Measurements from ENCODE around the gene FRY. TPM values are rescaled to one million over a fixed set of nuclear protein-coding genes. Genes with fewer than 3 reads are reported as not detected.
A peak's percentile ranks its signal among the peaks of the same experiment; 100 is the strongest.

The FRY gene
- total and polyA plus RNA-seq, 2 of the 13 experiments (the other 11 are each of a cell fraction or from before 2014, with no cell fraction given): 8.2 to 13.1 TPM

GRCh38 chr13:32246468-32246867 lies 214.9 kb downstream of the FRY start (continued):
- TF ChIP-seq ZNF281 (CRISPR knock-in tag; IDR thresholded peaks at IDR 0.05; ENCODE audit: borderline replicate concordance): no peak
- TF ChIP-seq PAXIP1 (CRISPR knock-in tag; conservative IDR thresholded peaks at IDR 0.05): no peak
- no peak for TF ChIP-seq ZNF674 (CRISPR knock-in tag; IDR thresholded peaks at IDR 0.05; ENCODE audit: low read depth)
- TF ChIP-seq KDM5B (CRISPR knock-in tag; IDR thresholded peaks at IDR 0.05; ENCODE audit: borderline replicate concordance): no peak
- no peak for TF ChIP-seq ZNF724P (CRISPR knock-in tag; IDR thresholded peaks at IDR 0.05; ENCODE audit: borderline replicate concordance)
- TF ChIP-seq MED13 (CRISPR knock-in tag; IDR thresholded peaks at IDR 0.05): no peak
- TF ChIP-seq PBX3 (CRISPR knock-in tag; IDR thresholded peaks at IDR 0.05; ENCODE audit: borderline replicate concordance): no peak
- 0 out of 2 replicates have a peak, but pooled peaks have one; percentile 32 for TF ChIP-seq ZMYM4 (CRISPR knock-in tag; IDR thresholded peaks at IDR 0.05)
- no peak for TF ChIP-seq ZNF672 (CRISPR knock-in tag; IDR thresholded peaks at IDR 0.05)
- no peak for TF ChIP-seq HMGA1 (CRISPR knock-in tag; conservative IDR thresholded peaks at IDR 0.05)
- no peak for TF ChIP-seq ZNF331 (CRISPR knock-in tag; IDR thresholded peaks at IDR 0.05)
- TF ChIP-seq SRSF4 (IDR thresholded peaks at IDR 0.05; ENCODE audit: low read depth, low read length, poor library complexity, severe bottlenecking): no peak
- no peak for TF ChIP-seq HIC2 (CRISPR knock-in tag; IDR thresholded peaks at IDR 0.05; ENCODE audit: low read depth)
- TF ChIP-seq TSC22D2 (CRISPR knock-in tag; IDR thresholded peaks at IDR 0.05; ENCODE audit: borderline replicate concordance): no peak
- TF ChIP-seq ZNF280B (CRISPR knock-in tag; IDR thresholded peaks at IDR 0.05; ENCODE audit: borderline replicate concordance): no peak
- no peak for TF ChIP-seq MNT (IDR thresholded peaks at IDR 0.05)
- TF ChIP-seq ZNF660 (CRISPR knock-in tag; IDR thresholded peaks at IDR 0.05; ENCODE audit: borderline replicate concordance, low read depth): no peak

Measured in HepG2 (cell line).